HG03521 (cell line): Measurements from ENCODE around the gene NKD1.
"Not testable (repeated sequence)": the region's sequence is repeated elsewhere in the genome, so short reads cannot be mapped to it uniquely, and the experiment has no call there.

Source experiments
- ATAC-seq: cut with Tn5 transposase; IDR thresholded peaks from one replicate; pipeline ENCODE4 v1.9.1; 2021; ENCODE audit warnings: mild to moderate bottlenecking, moderate library complexity; ENCODE audit not compliant: unreplicated experiment

The NKD1 gene

DNA sequence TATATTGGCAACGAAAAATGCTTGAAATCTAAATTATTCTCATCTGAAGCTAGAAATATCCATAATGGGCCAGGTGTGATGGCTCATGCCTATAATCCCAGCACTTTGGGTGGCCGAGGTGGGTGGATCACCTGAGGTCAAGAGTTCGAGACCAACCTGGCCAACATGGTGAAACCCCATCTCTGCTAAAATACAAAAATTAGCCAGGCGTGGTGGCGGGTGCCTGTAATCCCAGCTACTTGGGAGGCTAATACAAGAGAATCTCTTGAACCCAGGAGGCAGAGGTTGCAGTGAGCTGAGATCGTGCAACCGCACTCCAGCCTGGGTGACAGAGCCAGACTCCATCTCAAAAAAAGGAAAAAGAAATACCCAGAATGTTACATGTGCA lies 11.9 kb upstream of the NKD1 start:
- not testable (repeated sequence) for ATAC-seq

DNA sequence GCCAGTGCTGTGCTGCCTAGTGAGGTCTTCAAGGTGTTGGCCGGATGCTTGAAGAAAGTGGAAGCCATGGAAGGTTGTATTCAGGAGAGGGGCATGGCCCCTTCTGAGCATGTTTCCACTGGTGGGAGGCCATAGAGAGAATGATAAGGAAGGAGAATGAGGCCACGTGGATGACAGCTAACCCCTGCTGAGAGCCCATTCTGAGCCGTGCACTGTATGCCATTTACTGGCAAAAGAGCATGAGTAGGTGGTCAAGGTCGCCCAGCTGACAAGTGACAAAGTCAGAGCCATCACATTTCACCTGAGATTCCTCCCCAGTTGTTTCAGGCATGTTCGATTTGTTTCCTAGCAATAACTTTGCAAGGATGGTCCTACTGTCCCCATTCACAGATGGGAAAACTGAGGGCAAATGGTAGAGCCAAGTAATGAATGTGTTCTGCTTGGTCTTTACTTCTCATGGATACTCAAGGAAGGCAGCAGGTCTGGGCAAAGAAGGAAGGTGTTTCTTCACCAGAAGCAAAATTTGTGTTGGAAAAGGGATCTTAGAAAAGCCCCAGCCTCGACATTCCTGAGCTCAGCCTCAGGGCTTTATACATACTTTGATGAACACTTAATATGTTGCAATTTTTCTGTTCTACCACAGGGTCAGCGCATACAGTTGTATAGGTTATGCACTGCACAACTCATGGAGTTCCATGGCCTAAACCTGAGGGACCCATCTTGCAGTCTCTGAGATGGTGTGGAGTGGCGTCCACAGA lies 10.5 kb upstream of the NKD1 start:
- no peak for ATAC-seq

GRCh38 chr16:50538411-50539052 lies 9.7 kb upstream of the NKD1 start:
- no peak for ATAC-seq

DNA sequence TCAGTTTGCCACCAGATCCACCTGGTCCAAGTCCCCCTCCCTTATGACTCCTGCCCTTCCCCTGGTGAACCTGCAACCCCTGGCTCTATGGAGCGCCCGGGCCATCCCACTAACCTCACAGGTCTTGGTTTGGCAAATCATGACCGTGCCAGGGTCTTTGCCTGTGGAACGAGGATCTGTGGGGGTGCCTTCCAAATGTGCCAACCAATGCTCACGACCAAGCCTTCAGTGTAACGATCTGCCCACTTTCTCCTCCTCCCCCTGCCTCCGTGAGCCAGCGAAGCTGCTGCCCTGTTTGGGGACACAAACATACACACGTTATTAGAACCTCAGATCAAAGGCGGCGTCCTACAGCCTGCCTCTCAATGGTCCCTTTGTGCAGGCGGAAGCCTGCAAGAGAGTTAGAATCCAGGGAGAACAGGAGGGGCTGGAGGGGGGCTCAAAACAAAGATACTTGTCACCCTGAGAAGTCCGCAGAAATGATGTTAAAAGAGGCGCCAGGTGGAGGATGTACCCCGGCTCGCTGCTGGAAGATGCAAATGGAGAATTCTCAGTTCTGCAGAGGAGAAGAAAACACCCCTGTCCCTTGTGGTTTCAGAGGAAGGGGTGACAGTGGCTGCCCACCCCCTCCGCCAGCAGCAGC lies 9.0 kb upstream of the NKD1 start:
- ATAC-seq, result no peak

- no peak for ATAC-seq
Measured at GRCh38 chr16:50539822-50540710, 8.1 kb upstream of the NKD1 start.

DNA sequence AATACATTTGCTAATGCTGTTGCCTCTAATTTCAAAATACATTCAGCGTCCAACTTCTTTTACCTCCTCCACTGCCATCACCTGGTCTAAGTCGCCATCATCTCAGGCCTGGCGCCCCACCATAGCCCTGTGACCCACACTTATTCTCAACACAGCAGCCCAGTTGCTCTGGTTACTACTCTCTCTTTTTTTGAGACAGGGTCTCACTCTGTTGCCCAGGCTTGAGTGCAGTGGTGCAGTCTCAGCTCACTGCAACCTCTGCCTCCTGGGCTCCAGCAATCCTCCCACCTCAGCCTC lies 7.5 kb upstream of the NKD1 start:
- no peak for ATAC-seq

DNA sequence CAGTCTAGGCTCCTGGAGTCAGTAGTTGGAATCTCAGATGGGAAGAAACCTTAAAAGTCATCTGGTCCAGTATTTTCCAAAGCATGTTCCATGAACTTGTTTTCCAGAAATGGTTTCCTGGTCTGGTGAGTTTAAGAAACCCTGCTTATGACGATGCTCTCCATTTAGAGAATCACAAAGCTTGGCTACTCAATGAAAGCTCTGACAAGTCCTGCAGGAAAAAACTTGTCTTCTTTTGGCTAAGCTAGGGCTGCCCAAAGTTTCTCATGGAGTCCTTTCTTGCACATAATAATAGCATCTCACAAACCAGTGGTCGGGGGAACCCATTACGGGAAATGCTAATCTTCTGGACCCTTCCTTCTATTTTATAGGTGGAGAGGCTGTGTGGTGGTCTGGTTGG lies 5.5 kb upstream of the NKD1 start:
- no peak for ATAC-seq

DNA sequence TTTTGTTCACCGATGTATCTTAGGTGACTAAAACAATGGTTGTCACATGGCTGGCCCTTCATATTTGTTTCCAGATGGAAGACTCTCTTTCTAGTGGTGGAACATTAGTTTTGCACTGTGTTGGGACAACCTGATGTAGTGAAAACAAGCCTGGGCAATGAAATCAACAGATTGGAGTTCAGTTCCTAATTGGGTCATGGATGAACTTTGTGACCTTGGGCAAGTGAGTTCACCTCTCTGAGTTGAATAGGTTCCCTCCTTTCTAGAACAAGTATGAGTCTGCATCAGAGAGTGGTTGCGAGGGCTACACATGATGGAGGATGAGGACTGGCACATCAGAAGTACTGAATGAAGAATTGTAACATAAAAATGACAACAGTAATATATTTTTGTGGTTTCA lies 2.1 kb upstream of the NKD1 start:
- ATAC-seq, result no peak

- peak; percentile 27 for ATAC-seq
Measured at GRCh38 chr16:50547340-50548124, 664 bp upstream of the NKD1 start.

- ATAC-seq, result no peak
Measured at GRCh38 chr16:50548909-50549560, 839 bp downstream of the NKD1 start.

GRCh38 chr16:50549561-50549915 lies 1.3 kb downstream of the NKD1 start:
- no peak for ATAC-seq

DNA sequence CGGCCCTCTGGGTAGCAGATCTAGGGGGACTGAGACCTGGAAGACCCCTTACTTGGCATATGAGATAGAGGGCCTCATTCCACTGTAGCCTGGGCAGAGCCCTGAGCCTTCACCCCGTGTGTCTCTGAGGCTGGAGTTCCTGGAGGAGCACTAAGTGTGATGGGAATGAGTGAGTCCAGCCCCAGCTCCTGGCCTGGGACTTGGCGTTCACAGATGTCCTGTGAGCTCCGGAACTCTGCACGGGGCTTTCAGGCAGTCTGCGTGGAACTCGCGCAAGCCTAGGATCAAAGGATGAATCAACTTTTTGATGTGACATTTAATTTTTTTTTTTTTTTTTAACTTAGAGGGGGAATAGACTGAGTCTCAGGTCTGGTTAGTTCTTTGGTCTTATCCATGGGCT lies 1.8 kb downstream of the NKD1 start:
- no peak for ATAC-seq

- ATAC-seq, result no peak
Measured at GRCh38 chr16:50550866-50551641, 2.9 kb downstream of the NKD1 start.

DNA sequence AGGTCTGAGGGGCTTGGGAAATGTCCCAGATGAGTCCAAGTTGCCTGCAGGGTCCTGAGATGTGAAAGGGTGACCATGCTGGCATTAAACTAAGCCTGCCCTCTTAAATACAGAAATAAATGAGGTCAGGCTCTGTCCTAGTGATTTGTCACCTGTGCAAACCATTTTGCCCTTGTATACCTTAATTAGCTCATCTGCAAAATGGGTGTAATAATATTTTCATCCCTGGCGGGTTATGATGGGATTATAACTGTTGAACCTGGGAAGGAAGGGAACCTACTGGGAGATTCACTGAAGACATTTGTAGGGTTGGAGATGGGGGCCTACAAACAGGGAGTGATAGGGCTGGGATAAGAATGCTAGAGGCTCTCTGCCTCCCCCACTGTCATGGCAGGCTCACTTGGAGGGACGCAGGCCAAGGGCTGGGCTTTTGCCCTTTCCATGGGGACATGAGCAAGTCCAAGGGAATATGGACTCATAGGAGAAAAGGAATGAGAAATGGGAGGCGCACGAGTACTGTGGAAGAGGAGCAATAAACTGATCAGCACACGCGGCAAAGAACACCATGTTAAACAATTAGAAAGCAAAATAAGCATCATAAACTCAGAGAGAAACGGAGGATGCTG lies 4.4 kb downstream of the NKD1 start:
- no peak for ATAC-seq

- no peak for ATAC-seq
Measured at GRCh38 chr16:50553182-50553710, 5.0 kb downstream of the NKD1 start.

DNA sequence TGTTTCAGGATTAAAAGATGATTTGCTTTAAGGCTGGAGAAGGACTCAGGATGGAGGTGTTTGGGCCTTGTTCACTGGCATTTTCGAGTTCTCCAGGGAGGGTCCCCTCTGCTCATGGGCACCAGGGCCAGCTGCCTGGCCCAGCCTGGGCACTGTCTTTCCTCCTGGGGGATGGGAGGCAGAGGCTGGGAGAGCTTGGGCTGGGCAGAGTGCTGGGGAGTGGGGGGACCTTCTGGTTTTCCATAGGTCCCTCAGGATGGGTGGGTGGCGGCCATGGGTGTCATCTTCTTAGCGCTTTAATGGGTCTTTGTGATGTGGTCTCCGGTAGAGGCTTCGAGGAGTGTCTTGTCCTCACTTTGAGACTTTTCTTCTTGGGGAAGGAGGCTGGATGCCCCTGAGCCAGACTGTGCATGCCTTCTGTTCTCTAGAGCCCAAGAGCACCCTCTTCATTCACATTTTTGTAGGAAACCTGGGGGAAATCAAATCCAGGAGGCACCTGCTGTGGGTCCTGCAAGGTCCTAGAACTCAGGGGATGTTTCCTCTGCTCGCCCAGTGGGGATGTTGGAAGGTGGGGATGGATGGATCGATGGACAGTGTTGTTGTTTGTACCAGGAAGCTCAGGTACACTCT lies 5.7 kb downstream of the NKD1 start:
- no peak for ATAC-seq

DNA sequence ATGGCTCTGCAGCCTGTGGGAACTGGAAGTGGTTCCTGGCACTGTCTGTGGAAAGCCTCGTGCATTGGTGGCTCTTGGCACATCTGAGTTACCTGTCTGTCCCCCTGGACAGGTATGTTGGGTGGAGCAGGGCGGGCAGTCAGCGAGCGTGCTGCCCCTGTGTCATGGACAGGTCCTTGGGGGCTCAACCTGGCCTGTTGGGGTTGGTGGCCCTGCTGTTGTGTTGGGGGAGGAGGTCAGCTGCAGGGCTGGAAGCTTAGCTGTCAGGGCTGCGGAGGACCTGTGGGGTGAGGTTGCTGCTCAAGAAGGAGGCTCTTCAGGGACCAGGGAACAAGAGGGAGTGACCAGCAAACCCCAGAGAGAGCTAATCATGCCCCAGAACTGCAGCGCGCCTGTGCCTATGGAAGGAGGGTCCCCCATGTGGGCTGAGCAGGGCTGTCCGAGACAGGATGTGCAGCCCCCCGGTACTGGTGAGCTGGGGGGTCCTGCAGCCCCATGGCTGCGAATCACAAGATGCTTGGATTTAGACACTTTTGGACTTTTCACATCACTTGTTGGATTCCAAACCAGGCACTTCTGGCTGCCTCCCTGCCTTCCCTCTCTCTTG lies 7.2 kb downstream of the NKD1 start:
- no peak for ATAC-seq
